GM21528 (cell line): ENCODE data around the gene NUDT12.

Experiments used
- ATAC-seq: cut with Tn5 transposase; IDR thresholded peaks from one replicate; pipeline ENCODE4 v1.9.1; 2021; ENCODE audit warnings: mild to moderate bottlenecking, moderate library complexity; ENCODE audit not compliant: unreplicated experiment, low FRiP score

Gene NUDT12

DNA sequence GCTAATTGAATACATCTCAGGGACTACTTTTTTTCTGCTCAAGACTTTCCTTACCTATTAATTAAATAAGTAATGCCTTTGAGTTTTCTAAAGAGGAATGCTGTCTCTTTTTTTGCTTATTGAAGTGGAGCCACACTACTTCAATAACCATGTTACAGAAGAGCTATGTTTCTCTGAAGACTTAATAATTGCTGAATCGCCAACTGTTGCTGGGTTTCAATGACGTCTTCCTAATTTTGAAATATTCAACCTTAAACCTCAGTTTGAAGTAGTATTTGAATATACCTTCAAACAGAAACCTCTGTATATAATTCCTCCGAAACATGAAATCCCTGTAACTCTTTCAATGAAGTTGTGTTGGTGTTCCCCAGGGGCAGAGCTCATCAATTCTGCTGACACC, 21.0 kb downstream of the NUDT12 start:
- no peak for ATAC-seq

DNA sequence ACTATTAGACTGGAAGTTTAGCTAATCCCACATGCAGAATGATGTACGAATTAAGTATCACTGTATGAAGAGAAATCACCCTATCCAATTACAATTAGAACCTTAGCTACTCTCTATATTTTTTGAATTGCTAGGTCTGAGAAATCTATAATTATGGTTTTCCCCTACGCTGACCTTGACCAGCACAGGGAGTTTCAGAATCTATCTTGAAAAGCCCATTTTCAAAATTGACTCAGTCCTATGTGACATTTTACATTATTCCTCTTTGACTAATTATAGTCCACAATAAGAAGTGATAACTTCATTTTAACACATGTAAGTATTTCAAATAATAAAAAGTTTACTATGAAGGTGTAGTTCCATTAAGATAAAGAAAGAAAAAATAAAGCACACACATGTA, 21.5 kb downstream of the NUDT12 start:
- ATAC-seq = no peak

GRCh38 chr5:103539376-103540330, 22.9 kb downstream of the NUDT12 start:
- ATAC-seq = no peak

DNA sequence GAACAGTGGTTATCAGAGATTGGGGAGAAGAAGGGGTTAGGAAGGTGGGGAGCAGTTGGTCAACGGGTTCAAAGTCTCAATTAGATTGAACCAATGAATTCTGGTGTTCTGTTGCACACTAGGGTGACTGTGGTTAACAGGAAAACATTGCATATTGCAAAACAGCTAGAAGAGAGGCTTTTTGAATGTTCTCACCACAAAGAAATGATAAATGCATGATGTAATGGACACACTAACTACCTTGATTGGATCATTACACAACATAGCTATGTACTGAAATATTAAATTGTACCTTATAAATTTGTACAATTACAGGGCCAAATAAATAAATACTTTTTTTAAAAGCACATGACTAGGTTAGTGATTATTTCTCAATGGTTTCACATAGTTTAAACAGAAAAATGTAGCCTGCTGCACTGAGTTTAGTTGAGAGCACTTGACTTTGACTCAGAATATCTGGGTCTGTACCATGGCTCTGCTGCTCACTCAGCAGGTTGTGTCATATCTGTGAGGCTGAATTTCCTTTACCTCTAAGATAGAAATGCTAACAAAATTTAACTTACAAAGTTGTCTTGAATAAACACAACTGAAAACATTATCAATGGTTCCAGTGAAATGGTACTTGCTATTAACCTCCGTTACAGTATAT, 30.4 kb downstream of the NUDT12 start:
- no peak for ATAC-seq

- ATAC-seq = no peak
These were observed 36.2 kb downstream of the NUDT12 start for GRCh38 chr5:103526164-103526915.

DNA sequence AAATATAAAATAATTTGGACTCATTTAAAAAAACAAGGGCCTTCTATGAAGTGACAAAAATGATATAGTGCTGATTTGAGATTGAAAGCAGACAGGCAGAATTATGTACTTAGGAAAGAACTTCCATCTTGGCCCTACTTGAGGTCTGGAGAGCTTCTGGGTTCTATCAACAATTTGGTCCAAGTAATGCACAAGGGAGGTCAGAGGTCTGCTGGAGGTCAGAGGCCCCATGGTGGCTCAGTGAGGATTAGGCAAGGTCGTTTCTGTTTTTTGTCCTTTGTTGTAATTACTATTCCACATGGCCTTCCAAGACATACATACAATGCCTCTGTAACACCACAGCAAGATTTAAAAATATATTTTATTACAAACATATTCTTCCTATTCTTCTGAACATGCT, 37.2 kb downstream of the NUDT12 start:
- ATAC-seq = no peak

- ATAC-seq = no peak
These were observed 39.3 kb downstream of the NUDT12 start for GRCh38 chr5:103523319-103523718.

DNA sequence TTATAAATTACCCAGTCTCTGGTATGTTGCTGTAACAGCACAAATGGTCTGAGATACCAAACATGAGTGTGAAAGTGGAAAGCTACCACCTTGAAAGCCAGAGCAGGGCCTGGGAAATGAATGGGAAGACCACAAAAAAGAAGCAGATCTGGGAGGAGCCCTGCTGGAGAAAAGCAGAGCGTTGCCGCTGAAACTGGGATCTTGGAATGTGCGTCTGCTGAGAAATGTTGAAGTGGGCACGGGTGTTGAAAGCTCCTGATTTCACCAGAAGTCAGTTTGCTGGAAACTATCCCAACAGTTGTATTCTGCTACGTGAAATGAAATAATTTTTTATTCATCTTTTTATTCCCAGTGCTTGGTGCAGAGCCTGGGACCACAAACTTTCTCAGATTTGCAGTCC, 40.0 kb downstream of the NUDT12 start:
- no peak for ATAC-seq

DNA sequence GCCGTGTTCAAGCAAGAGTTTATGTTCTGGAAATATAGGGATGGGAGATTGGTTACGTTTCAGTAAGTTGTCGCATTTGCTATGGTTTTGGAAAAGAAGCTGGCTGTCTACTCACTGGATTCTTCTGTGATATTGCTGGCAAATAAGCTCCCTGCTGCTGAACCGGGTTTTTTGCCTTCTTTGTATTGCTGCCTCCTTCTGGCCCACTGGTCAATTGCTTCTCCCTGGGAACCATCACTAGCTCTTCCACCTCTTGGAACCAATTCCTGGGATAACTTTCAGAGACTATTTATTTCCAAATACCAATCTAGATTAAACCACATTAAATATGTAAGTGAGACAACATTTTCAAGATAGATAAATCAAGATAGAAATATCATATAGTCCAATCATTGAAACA, 43.0 kb downstream of the NUDT12 start:
- no peak for ATAC-seq

GRCh38 chr5:103514371-103514770, 48.2 kb downstream of the NUDT12 start:
- no peak for ATAC-seq

DNA sequence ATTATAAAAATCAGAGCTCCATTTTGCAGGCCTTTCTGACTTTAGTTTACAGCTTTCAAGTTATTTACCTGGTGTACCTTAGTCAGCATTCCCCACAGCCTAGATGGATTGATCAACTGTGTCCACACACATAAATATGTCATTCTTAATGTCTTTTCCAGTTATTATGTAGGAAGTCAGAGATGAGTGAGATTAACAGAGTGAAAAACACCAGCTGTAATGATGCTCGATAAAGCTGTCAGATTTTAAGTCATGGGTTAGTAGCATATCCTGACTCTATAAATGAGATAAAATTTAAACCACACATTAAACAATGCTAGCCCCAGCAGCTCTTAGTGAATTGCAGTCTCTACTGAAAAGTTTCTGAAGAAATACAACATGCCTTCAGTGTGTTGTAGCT, 48.9 kb downstream of the NUDT12 start:
- no peak for ATAC-seq

DNA sequence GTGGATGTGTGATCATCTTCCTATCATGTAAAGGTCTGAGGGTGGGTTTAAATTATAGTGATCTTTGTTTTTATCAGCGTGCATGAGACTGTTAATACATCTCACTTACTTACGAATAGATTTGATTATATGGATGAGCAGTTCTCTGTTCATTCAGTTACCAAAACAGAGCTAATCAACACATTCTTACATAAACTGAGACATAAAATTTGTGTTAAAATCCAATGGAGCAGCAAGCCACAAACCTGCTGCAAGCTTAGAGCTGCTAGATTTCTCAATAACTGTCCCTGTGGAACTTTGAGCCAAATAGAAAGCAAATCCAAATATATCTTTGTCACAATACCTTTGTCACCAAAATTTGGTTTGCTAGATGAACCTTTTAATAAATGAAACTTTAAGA, 50.1 kb downstream of the NUDT12 start:
- ATAC-seq = no peak

- no peak for ATAC-seq
These were observed 51.1 kb downstream of the NUDT12 start for GRCh38 chr5:103511554-103511885.

GRCh38 chr5:103510851-103511553, 51.6 kb downstream of the NUDT12 start:
- ATAC-seq = no peak

GRCh38 chr5:103505581-103506305, 56.8 kb downstream of the NUDT12 start:
- no peak for ATAC-seq

DNA sequence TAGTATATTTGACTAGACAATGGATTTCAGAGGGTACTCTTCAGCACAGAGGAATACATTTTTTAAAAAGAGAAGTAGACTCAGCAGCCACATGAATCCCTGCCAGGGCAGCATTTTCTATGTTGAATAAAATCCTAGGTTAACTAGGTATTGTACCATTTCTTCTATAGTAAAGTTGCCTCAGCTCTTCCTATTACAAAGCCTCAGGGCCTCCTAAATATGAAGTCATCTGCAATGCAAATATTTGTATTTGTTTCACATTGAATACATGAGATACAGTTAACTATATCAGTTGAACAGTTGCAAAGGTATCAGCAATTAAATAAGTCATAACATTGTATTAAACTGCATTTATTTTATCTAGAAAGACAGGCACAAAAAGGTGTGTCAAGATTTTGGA, 59.5 kb downstream of the NUDT12 start:
- ATAC-seq = no peak

- ATAC-seq = no peak
These were observed 59.9 kb downstream of the NUDT12 start for GRCh38 chr5:103502662-103503061.
